ENCODE data around the gene SLC41A1. TPM values are rescaled to one million over a fixed set of nuclear protein-coding genes. Genes with fewer than 3 reads are reported as not detected.

The SLC41A1 gene
- total RNA-seq, 2 experiments from 2014 or later = 32.1 to 33.9 TPM

DNA sequence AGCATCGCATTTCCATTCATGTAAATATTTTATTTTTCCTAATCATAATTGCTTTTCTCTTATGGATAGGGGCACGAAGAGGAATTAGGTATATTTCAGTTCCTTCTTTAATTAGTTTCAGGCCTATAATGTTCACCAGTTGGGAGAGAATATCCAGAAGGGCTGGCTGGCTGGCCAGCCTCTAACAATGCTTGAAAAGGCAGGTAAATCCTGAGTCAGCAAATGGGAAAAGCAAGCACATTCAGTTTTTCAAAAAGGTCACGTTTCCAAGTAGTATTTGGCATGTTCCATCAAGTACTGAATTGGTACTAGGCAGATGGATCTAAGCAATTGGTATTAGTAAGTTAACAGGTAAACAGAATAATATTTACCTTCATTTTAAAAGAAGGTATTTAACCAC lies 45.8 kb downstream of the SLC41A1 start:
- Mint-ChIP-seq H3K4me1 (ENCODE audit: low read depth) (peaks cover 52% of the 10 kb centered on the region), H3K27me3 (ENCODE audit: low read depth) (no peaks in the 10 kb centered on the region), H3K9me3 (no peaks in the 10 kb centered on the region), H3K36me3 (ENCODE audit: low read depth) (peaks cover 25% of the 10 kb centered on the region), H3K27ac (no peak overlapping the region), H3K4me3 (no peak overlapping the region)
- DNase-seq = no peak
- intact Hi-C loops (cut with micrococcal nuclease) = no loop called here
- CTCF ChIA-PET = no interaction called here

DNA sequence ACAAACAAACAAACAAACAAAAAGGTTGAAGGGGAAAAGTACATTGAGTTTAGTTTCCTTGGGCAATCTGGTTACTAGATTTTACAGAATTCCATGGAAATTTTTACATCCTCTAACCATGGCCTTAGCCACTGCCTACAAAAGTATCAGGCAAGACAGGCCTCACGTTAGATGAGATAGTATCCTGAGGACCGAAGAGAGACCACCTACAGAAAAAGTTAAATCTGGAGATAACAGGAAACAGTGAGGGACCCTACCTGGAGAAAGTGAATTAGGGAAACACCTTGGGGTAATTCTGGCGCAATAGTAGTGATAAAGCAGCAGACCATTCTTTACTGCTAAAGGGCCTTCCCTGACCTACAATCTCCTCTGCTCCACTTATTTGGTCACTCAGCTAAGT lies 46.4 kb downstream of the SLC41A1 start:
- no peak for DNase-seq
- peaks cover 25% of the 10 kb centered on the region for H3K36me3 Mint-ChIP-seq (ENCODE audit: low read depth)
- peaks cover 45% of the 10 kb centered on the region for H3K4me1 Mint-ChIP-seq (ENCODE audit: low read depth)
- H3K27me3 Mint-ChIP-seq (ENCODE audit: low read depth) = no peaks in the 10 kb centered on the region
- no peaks in the 10 kb centered on the region for H3K9me3 Mint-ChIP-seq
- no peak overlapping the region for H3K4me3 Mint-ChIP-seq
- H3K27ac Mint-ChIP-seq = no peak overlapping the region
- CTCF ChIA-PET = interaction anchor here (0.6 to 1.1 kb wide), 2 partner anchors 26 to 55 kb away, joined by 3 read pairs; no protein-coding TSS in a partner anchor
- intact Hi-C loops (cut with micrococcal nuclease) = no loop called here

DNA sequence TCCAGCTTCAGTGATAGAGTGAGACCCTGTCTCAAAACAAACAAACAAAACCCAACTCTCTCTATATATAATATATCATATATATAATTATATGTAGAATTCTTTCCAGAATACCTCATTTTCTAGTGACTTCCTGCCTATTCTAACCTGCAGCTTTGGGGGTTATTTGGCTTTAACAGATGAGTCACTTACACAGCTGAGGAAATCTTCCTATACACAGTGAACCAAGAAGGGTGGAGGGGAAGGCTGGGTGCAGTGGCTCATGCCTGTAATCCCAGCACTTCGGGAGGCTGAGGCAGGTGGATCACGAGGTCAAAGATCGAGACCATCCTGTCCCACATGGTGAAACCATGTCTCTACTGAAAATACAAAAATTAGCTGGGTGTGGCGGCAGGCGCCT lies 47.0 kb downstream of the SLC41A1 start:
- no peak overlapping the region for H3K4me3 Mint-ChIP-seq

DNA sequence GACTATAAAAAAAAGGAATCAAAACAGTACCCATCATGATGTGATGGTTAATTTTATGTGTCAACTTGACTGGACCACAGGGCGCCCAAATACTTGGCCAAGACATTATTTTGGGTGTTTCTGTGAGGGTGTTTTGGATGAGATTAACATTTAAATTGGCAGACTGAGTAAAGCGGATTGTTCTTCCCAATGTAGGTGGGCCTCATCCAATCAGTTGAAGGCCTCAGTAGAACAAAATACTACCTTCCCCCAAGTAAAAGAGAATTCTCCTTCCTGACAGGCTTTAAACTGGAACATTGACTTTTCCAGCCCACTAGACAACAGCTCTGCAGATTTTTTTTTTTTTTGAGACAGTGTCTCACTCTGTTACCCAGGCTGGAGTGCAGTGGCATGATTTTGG lies 48.4 kb downstream of the SLC41A1 start:
- no peak for DNase-seq
- Mint-ChIP-seq H3K27ac (peak overlapping the region; percentile 73), H3K4me1 (ENCODE audit: low read depth) (peaks cover 31% of the 10 kb centered on the region), H3K27me3 (ENCODE audit: low read depth) (no peaks in the 10 kb centered on the region), H3K36me3 (ENCODE audit: low read depth) (peaks cover 8% of the 10 kb centered on the region), H3K4me3 (no peak overlapping the region), H3K9me3 (no peaks in the 10 kb centered on the region)
- CTCF ChIA-PET = interaction anchor here (1.1 to 1.6 kb wide), 2 partner anchors 8 to 107 kb away, joined by 3 to 6 read pairs; no protein-coding TSS in a partner anchor
- intact Hi-C loops (cut with micrococcal nuclease) = loop anchor here (1.0 kb wide), 1 partner anchor 8 kb away; no protein-coding TSS in a partner anchor

More for the DNA sequence above, 47.0 kb downstream of the SLC41A1 start:
- CTCF ChIA-PET = interaction anchor here (1.1 kb wide), 1 partner anchor 55 kb away, joined by 3 read pairs; no protein-coding TSS in a partner anchor
- Mint-ChIP-seq H3K36me3 (ENCODE audit: low read depth) (peaks cover 22% of the 10 kb centered on the region), H3K27me3 (ENCODE audit: low read depth) (no peaks in the 10 kb centered on the region), H3K4me1 (ENCODE audit: low read depth) (peaks cover 40% of the 10 kb centered on the region), H3K27ac (peak overlapping the region; percentile 26), H3K9me3 (no peaks in the 10 kb centered on the region)
- DNase-seq = no peak
- intact Hi-C loops (cut with micrococcal nuclease) = no loop called here

DNA sequence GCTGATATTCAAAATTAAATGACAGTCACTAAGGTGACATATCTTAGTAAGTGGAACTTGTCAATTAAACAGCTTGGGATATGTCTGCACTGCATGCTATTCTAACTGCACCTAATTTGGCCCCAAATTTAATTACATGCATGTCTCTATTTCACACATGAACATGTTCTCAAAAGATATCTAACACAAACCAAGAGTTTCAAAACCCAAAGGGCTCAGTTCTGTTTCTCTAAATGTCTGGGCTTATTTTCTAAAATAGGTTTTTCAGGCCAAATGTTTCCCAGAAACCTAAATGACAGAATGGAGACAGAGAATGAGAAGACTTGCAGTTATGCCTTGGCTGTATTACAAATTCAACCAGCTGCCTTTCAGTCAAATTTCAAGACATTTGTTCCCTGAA lies 49.0 kb downstream of the SLC41A1 start:
- CTCF ChIA-PET = interaction anchor here (0.5 to 1.6 kb wide), 2 partner anchors 9 to 1365 kb away, joined by 3 to 6 read pairs; no protein-coding TSS in a partner anchor

DNA sequence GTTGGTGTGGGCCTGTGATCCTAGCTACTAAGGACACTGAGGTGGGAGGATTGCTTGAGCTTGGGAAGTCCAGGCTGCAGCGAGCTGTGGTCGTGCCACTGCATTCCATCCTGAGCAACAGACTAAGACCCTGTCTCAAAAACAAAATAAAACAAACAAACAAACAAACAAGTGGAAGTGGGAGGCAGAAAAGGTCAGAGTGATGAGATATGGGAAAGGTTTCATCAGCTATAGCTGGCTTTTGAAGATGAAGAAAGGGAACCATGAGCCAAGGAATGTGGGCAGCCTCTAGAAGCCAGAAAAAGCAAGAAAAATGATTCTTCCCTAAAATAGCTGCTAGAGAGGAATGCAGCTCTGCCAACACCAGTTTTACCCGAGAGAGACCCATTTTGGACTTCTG lies 52.4 kb downstream of the SLC41A1 start:
- H3K4me3 Mint-ChIP-seq = no peak overlapping the region
- no peaks in the 10 kb centered on the region for H3K27me3 Mint-ChIP-seq (ENCODE audit: low read depth)
- no peaks in the 10 kb centered on the region for H3K9me3 Mint-ChIP-seq
- H3K4me1 Mint-ChIP-seq (ENCODE audit: low read depth) = peaks cover 20% of the 10 kb centered on the region
- no peak for DNase-seq
- no peak overlapping the region for H3K27ac Mint-ChIP-seq
- intact Hi-C loops (cut with micrococcal nuclease) = no loop called here
- CTCF ChIA-PET = interaction anchor here (1.6 kb wide), 1 partner anchor 11 kb away, joined by 6 read pairs; no protein-coding TSS in a partner anchor
- H3K36me3 Mint-ChIP-seq (ENCODE audit: low read depth) = peaks cover 1% of the 10 kb centered on the region

More for the DNA sequence above, 49.0 kb downstream of the SLC41A1 start:
- no peaks in the 10 kb centered on the region for H3K9me3 Mint-ChIP-seq
- no peak overlapping the region for H3K4me3 Mint-ChIP-seq
- H3K27me3 Mint-ChIP-seq (ENCODE audit: low read depth) = no peaks in the 10 kb centered on the region
- no peak for DNase-seq
- H3K36me3 Mint-ChIP-seq (ENCODE audit: low read depth) = peaks cover 2% of the 10 kb centered on the region
- peaks cover 26% of the 10 kb centered on the region for H3K4me1 Mint-ChIP-seq (ENCODE audit: low read depth)
- peak overlapping the region; percentile 73 for H3K27ac Mint-ChIP-seq
- intact Hi-C loops (cut with micrococcal nuclease) = loop anchor here (1.0 kb wide), 1 partner anchor 8 kb away; no protein-coding TSS in a partner anchor

DNA sequence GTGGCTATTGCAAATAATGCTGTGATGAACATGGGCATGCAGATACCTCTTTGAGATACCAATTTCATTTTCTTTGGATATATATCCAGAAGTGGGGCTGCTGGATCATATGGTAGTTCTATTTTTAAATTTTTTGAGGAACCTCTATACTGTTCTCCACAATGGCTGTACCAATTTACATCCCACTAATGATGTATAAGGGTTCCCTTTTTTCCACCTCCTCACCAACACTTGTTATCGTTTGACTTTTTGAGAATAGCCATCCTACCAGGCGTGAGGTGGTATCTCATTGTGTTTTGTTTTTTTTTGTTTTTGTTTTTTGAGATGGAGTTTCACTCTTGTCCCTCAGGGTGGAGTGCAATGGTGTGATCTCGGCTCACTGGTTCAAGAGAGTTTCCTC lies 56.4 kb downstream of the SLC41A1 start:
- DNase-seq = no peak
- Mint-ChIP-seq H3K9me3 (no peaks in the 10 kb centered on the region), H3K27ac (no peak overlapping the region), H3K4me3 (no peak overlapping the region), H3K36me3 (ENCODE audit: low read depth) (peaks cover 1% of the 10 kb centered on the region), H3K4me1 (ENCODE audit: low read depth) (peaks cover 4% of the 10 kb centered on the region), H3K27me3 (ENCODE audit: low read depth) (no peaks in the 10 kb centered on the region)
- CTCF ChIA-PET = interaction anchor here (0.9 kb wide), 1 partner anchor 44 kb away, joined by 3 read pairs; no protein-coding TSS in a partner anchor
- intact Hi-C loops (cut with micrococcal nuclease) = no loop called here

DNA sequence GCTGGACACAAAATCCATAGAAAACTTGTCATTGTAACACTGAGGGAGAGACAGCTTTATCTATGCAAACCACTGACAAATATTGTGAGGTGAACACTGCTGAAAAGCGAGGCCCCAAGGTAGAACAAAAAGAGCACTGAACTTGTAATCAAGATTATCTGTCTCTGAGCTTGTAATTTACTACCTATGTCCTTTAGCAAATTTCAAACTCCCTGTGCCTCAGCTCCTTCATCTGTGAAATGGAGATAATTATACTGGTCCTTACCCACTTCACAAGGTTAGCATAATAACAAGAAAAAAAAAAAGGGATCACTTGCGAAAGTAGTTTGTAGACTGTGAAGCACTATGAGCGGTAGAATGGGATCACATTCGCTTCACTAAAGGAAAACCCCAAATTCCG lies 58.1 kb downstream of the SLC41A1 start:
- DNase-seq = no peak
- Mint-ChIP-seq H3K27me3 (ENCODE audit: low read depth) (no peaks in the 10 kb centered on the region), H3K9me3 (no peaks in the 10 kb centered on the region), H3K4me1 (ENCODE audit: low read depth) (peaks cover 6% of the 10 kb centered on the region), H3K4me3 (no peak overlapping the region), H3K36me3 (ENCODE audit: low read depth) (peaks cover 3% of the 10 kb centered on the region), H3K27ac (no peak overlapping the region)
- intact Hi-C loops (cut with micrococcal nuclease) = no loop called here
- CTCF ChIA-PET = interaction anchor here (0.8 to 1.6 kb wide), 3 partner anchors 17 to 96 kb away, joined by 3 to 7 read pairs (median 3); no protein-coding TSS in a partner anchor

DNA sequence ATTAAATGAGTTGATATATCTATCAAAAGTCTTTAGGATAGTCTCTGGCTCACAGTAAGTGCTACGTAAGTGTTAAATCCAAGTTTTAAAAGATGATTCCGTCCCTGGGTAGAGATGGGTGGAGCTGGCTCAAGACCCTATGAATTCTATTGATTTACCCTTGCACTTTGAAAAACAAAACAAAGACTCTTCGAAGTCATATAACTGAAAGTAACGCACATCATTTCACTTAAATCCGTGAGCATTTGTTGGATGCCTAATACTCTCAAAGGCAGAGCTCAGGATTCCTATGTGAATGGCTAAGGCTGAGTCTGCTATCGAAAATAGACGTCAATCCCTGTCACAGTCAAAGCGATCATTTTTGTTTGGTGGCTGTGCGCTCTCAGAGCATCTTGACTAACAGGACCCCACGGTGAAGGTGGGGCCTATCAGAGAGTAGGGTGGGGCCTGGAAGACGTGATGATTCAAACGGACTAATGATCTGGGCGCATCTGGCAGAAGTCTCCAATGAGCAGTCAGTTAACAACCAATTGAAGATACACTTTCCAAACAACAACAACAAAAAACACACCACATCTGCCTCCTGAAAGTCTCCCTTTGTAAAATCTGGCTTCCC lies 61.9 kb downstream of the SLC41A1 start:
- intact Hi-C loops (cut with micrococcal nuclease) = no loop called here
- Mint-ChIP-seq H3K36me3 (ENCODE audit: low read depth) (peaks cover 23% of the 10 kb centered on the region), H3K4me3 (peak overlapping the region; percentile 95), H3K27me3 (ENCODE audit: low read depth) (no peaks in the 10 kb centered on the region), H3K27ac (peak overlapping the region; percentile 100), H3K9me3 (no peaks in the 10 kb centered on the region), H3K4me1 (ENCODE audit: low read depth) (peaks cover 24% of the 10 kb centered on the region)
- CTCF ChIA-PET = interaction anchor here (0.8 to 1.0 kb wide), 3 partner anchors 9 to 523 kb away, joined by 3 to 4 read pairs (median 3); no protein-coding TSS in a partner anchor
- DNase-seq = no peak

DNA sequence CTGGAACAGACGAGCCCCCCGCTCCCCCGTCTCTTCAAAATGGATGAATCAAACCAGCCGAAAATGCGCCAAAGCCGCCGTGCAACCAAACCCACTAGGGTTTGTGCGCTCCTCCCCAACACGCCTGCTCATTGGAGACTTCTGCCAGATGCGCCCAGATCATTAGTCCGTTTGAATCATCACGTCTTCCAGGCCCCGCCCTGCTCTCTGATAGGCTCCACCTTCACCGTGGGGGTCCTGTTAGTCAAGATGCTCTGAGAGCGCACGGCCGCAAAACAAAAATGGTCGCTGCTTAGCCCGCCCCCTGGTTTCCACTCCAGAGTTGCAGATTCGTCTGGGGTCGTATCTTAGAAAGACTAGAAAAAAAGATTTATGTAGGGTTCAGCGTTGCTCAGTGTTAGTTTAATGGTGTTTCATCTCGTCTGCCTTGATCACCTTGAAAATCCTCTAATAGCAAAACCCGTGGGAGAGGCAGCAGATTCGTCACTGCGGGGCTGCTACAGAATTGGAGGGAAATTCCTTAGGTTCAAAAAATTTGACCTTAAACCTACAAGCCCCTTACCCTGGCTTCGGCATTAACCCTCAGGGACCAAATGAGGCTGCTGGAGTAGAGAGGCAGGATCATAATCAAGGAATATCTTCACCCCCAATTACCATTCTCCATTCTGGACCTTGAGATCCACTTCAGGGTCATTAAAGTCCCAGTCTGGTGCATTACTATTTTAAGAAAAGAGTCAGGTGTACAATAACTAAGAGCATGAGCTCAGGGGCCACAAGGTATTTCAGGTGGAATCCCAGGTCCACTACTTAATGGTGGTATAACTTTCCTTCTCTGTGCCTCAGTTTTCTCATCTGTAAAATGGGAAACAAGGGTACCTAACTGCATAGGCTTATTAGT lies 62.6 kb downstream of the SLC41A1 start, which contains the start of gene NUCKS1:
NUCKS1 (minus strand) TSS at position 45 of the 898 bp plus-strand sequence. CDS start 209 bp downstream, outside the sequence.
- Mint-ChIP-seq H3K9me3 (no peaks in the 10 kb centered on the region), H3K36me3 (ENCODE audit: low read depth) (peaks cover 26% of the 10 kb centered on the region), H3K27ac (peak within 1 kb of the TSS; percentile 100), H3K4me1 (ENCODE audit: low read depth) (peaks cover 30% of the 10 kb centered on the region), H3K4me3 (peak within 1 kb of the TSS; percentile 95), H3K27me3 (ENCODE audit: low read depth) (no peaks in the 10 kb centered on the region)
- intact Hi-C loops (cut with micrococcal nuclease) = loop anchor here (1.0 kb wide), 3 partner anchors 25 to 119 kb away; partner anchors contain the start of genes RAB29 and SLC41A1
- CTCF ChIA-PET = interaction anchor here (1.0 to 2.1 kb wide), 3 partner anchors 22 to 522 kb away, joined by 3 to 13 read pairs (median 4); no protein-coding TSS in a partner anchor
- DNase-seq = peak; percentile 99

DNA sequence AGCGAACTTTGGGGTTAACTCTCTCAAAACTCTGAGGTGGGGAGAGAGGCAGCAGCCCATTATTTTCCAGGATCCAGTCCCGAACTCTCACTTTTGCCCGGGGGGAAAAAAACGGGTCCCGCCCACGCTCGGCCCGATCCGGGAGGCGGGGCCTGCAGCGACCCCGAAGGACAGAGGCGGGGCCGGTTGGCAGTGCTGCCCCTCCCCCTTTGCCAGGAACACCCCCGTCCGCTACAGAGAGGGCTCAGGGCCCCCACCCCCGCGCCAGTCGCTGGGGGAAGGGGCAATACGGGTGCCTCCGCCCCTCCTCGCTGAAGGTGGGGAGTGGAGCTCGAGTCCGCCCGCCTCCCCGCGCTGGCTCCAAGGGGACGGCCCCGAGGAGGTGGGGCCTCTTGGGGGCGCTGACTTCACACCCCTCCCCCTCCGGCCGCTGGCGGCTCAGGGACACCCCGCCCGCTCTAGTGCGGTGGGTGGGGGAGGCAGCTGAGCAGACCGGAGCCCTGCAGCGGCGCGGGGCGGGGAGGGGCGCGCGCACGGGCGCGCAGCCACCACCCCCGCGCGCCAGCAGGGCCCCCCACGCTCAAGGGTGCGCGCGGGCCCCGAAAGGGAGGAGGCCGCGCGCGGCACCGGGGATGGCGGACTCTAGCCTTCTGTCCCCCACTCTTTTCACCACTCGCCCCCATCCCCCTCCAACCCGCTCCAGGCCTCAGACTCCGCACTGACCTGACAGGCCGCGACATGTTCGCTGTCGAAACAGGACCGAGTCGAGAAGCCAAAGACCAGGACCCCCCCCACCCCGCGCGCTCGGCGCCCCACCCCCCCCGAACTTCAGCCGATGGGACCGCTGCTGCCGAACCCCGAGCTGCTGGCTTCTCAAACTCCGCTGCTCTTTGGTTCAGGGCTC lies 63.5 kb downstream of the SLC41A1 start:
- no peaks in the 10 kb centered on the region for H3K27me3 Mint-ChIP-seq (ENCODE audit: low read depth)
- intact Hi-C loops (cut with micrococcal nuclease) = loop anchor here (1.0 to 2.0 kb wide), 6 partner anchors 23 to 118 kb away; partner anchors contain the start of genes RAB29 and SLC41A1
- peak; percentile 98 for DNase-seq
- peaks cover 29% of the 10 kb centered on the region for H3K36me3 Mint-ChIP-seq (ENCODE audit: low read depth)
- peak overlapping the region; percentile 100 for H3K27ac Mint-ChIP-seq
- peaks cover 37% of the 10 kb centered on the region for H3K4me1 Mint-ChIP-seq (ENCODE audit: low read depth)
- CTCF ChIA-PET = interaction anchor here (0.6 to 2.1 kb wide), 5 partner anchors 11 to 40 kb away, joined by 3 to 13 read pairs (median 4); no protein-coding TSS in a partner anchor
- no peaks in the 10 kb centered on the region for H3K9me3 Mint-ChIP-seq
- H3K4me3 Mint-ChIP-seq = peak overlapping the region; percentile 95
